HG02678 (cell line): ENCODE data around the gene CCL14.
"Not testable (repeated sequence)": the region's sequence is repeated elsewhere in the genome, so short reads cannot be mapped to it uniquely, and the experiment has no call there.

Source experiments
- ATAC-seq: cut with Tn5 transposase; IDR thresholded peaks from one replicate; pipeline ENCODE4 v1.9.1; 2021; ENCODE audit warnings: mild to moderate bottlenecking, moderate library complexity; ENCODE audit not compliant: unreplicated experiment

CCL14 gene

GRCh38 chr17:35943537-35943936 lies 43.0 kb downstream of the CCL14 start, which contains the start of gene LYZL6:
Gene LYZL6, minus strand, starts transcription at chr17:35943713. Its CDS starts 4,357 bp downstream, at chr17:35939356.
- ATAC-seq = no peak

GRCh38 chr17:35942588-35943186 lies 43.8 kb downstream of the CCL14 start:
- ATAC-seq = no peak

DNA sequence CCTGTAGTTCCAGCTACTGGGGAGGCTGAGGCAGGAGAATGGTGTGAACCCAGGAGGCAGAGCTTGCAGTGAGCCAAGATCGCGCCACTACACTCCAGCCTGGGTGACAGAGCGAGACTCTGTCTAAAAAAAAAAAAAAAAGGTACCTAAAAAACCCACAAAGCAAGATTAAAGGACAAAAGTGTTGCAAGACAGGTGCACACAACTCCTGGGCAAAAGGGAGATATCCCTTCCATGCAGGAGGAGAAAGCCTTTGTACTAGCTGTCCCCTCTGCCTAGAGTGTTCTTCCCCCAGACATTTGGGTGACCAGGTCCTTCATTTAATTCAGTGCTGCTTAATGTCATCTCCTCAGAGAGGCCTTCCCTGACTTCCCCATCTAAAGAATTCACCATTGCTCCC lies 48.0 kb downstream of the CCL14 start:
- ATAC-seq = not testable (repeated sequence)

- ATAC-seq = no peak
Observed at GRCh38 chr17:35936063-35936462, 50.5 kb downstream of the CCL14 start.

GRCh38 chr17:35934760-35935159 lies 51.8 kb downstream of the CCL14 start:
- no peak for ATAC-seq
